CD4-positive, alpha-beta T cell treated with Interleukin-4 for 4 hours (primary cell): ENCODE data around the gene LIPI.
"Not testable (repeated sequence)": the region's sequence is repeated elsewhere in the genome, so short reads cannot be mapped to it uniquely, and the experiment has no call there.

Source experiments
- DNase-seq: peaks from one replicate; pipeline ENCODE4 v3.0.0-alpha.2; 2020

LIPI gene

GRCh38 chr21:14210738-14211137 lies at the start of gene LIPI:
Gene LIPI, minus strand, starts transcription at chr21:14210955. Its CDS starts 110 bp downstream, at chr21:14210845.
- DNase-seq: no peak

GRCh38 chr21:14260174-14260764 lies 49.5 kb upstream of the LIPI start:
- no peak for DNase-seq

DNA sequence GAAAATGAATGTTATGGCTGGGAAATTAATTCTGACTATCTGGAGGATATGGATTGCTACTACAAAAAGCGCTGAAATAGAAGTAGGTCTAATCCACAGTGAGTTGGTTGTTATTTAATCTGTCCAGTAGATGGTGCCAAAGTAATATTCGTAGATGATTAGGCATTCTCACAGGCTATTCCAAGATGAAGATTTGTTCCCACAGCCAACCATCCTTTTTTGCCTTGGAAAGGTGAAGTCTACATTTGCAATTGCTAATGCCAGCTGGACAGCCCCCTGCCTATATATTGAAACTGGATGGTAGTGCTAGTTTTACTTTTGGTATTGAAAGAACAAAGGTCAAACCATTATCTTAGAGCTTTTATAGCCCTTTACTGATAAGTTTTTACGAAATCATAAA lies 49.0 kb upstream of the LIPI start:
- DNase-seq: peak; percentile 19

- no peak for DNase-seq
Observed at GRCh38 chr21:14251336-14251735, 40.6 kb upstream of the LIPI start.

DNA sequence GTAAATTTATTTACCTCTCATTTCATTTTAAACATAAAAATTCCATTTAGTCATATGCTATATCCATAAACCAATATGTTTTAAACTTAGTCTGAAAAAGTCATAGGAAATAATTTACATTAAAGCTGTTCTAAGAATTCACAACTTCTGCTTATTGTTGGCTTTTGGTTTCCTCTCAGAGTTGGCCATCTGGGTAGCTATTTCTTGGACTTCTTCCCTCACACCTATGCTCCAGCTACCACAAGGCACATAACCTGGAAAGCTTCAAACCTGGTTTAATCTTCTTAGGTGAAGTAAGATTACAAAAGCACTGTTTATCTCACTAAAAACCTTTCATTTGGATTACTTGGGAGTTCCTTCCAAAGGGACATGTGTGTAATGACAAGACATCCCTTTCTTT lies 35.0 kb upstream of the LIPI start:
- DNase-seq: no peak

DNA sequence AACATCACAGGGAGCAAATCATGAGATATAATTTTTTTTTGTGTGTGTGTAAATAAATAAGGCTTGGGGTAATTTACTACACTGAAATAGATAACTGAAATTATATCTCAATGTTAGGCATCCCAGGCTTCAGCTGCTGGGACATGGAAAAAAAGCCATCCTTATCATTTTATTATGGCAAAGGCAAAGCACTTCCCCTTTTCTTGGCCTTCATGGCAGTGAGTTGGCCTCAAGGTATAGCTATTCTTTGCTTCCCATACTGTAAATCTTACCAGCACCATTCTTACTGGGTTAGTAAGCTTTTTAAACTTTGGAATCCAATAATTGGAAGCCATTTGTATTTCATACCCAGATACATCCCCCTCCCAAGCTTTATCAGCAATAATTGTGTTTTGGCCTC lies 34.2 kb upstream of the LIPI start:
- no peak for DNase-seq

- DNase-seq: no peak
Observed at GRCh38 chr21:14243874-14244273, 33.1 kb upstream of the LIPI start.

- DNase-seq: no peak
Observed at GRCh38 chr21:14243461-14243860, 32.7 kb upstream of the LIPI start.

DNA sequence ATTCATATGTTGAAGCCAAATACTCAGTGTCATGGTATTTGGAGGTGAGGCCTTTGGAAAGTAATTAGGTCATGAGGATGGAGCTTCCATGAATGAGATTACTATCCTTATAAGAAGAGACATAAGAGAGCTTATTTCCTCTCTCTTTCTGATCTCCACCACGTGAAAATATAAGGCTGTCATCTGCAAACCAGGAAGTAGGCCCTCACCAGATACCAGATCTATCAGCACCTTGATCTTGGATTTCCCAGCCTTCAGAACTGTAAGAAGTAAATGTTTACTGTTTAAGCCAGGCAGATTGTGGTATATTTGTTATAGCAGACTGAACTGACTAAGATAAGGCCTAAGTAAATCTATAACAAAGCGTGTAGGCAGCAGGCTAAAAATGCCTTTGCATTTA lies 30.5 kb upstream of the LIPI start:
- DNase-seq: no peak

GRCh38 chr21:14239281-14239680 lies 28.5 kb upstream of the LIPI start:
- DNase-seq: no peak

- DNase-seq: no peak
Observed at GRCh38 chr21:14236180-14236579, 25.4 kb upstream of the LIPI start.

DNA sequence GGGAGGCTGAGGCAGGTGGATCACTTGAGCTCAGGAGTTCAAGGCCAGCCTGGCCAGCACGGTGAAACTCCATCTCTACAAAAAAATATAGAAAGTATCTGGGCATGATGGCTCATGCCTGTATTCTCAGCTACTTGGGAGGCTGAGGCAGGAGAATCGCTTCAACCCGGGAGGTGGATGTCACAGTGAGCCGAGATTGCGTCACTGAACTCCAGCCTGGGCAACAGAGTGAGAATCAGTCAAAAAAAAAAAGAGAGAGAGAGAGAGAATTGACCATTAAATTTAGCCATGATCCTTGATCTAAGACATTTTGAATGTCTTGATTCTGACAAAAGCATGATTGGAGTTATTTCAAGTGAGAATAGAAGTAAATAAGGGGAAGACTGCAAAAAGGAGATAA lies 24.3 kb upstream of the LIPI start:
- DNase-seq: no peak

GRCh38 chr21:14229399-14229798 lies 18.6 kb upstream of the LIPI start:
- no peak for DNase-seq

DNA sequence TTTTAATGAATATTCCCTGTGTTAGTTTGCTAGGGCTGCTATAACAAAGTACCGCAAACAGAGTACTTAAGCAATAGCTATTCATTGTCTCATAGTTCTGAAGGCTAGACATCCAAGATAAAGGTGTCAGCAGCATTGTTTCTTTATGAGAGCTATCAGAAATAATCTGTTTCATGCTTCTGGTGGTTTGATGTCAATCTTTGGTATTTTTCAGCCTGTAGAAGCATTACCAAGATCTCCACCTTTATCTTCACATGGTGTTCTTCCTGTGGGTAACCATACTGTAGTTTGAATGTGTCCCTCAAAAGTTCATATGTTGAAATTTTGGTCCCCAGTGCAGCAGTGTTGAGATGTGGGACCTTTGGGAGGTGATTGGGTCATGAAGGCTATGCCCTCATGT lies 12.6 kb upstream of the LIPI start:
- no peak for DNase-seq

DNA sequence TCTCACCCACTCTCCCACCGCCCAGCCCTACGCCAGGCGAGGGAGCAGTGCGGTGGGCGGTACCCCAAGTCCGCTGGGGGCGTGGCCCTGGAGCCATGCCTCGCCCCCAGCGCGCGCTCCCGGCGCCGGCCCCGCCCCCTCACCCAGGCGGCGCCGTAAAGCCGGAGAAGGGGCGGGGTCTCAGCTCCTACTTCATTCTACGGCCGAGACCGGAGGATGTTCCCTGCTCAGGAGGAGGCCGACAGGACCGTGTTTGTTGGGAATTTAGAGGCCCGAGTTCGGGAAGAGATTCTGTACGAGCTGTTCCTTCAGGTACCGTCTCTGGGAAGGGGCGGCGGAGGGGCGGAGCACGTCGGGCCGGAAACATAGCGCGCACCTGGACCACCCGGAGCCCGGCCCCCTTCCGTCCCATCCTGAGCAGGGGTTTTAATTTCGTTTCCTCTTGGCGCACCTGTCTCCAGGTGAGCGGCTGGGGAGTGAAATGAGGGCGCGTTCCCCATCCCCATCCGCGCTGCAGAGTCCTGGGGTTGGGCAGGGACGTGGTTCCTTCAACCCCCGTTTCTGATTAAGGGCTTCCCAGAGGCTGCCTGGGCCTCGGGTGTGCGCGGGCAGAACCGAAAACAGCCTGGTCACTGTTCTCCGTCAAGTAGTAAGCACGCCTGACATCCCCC lies 5.4 kb upstream of the LIPI start, which contains the start of gene RBM11:
Gene RBM11 (plus strand): TSS at position 187 of the 671 bp plus-strand sequence. CDS start 30 bp downstream, at position 217.
- peak; percentile 46 for DNase-seq

DNA sequence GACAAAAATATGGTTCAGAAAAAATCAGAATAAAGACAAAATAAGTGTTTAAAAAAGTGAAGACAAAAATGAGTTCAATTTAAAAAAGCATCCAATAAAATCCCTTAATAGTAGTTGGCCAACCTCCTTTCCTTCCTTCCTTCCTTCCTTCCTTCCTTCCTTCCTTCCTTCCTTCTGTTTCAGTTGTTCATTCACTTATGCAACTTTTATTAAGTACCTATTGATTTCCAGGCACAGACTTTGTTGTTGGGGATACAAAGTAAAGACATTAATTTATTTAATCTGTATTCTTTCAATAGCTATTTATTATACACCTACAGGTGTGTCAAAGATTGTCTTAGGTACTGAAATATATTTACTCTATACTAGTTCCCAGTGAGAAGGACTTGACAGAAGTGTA lies 2.4 kb upstream of the LIPI start:
- DNase-seq: no peak

DNA sequence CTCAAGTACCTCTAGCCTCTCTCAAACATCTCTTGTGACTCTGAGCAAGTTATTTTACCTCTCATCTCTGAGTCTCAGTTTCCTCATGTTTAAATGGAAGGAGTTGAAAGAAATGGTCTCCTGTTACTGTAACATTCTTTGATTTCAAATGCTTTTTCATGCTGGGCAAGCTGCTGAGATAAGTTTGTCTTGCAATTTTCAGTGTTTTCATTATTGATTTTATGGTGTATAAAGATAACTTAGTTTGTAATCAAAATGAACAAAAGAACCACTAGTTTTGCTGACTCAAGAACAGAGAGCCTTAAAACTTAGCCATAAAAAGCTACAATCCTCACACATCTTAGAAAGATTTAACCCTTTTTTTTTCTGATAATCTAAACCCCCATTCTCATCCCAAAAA lies 4.5 kb downstream of the LIPI start:
- DNase-seq: no peak

- not testable (repeated sequence) for DNase-seq
Observed at GRCh38 chr21:14166463-14167223, 44.1 kb downstream of the LIPI start.

GRCh38 chr21:14143999-14144398 lies 66.8 kb downstream of the LIPI start:
- DNase-seq: no peak

- no peak for DNase-seq
Observed at GRCh38 chr21:14124266-14124665, 86.5 kb downstream of the LIPI start.

GRCh38 chr21:14121719-14122118 lies 89.0 kb downstream of the LIPI start:
- no peak for DNase-seq

DNA sequence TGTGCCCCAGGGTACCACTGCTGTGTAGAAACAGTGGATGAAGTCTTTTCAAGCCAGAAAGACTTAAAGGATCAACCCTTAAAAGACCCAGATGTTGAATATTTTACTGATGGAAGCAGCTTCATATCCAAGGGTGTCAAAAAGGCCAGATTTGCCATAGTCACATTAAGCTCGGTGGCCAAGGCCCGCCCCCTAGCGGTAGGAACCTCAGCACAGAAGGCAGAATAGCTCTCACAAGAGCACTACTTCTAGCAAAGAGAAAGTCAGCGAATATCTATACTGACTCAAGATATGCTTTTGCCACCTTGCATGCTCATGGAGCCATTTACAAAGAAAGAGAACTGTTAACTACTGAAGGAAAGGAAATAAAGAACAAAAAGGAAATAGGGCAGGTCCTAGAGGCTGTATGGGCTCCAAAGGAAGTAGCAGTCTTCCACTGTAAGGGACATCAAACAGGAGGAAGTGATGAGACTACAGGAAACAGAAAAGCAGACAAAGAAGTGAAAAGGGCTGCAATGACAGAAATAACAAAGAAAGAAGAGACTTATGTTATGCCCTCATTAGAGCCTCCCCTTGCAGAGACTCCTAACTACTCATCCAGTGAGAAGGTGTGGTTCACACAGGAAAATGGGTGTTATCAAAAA lies 90.5 kb downstream of the LIPI start:
- no peak for DNase-seq

DNA sequence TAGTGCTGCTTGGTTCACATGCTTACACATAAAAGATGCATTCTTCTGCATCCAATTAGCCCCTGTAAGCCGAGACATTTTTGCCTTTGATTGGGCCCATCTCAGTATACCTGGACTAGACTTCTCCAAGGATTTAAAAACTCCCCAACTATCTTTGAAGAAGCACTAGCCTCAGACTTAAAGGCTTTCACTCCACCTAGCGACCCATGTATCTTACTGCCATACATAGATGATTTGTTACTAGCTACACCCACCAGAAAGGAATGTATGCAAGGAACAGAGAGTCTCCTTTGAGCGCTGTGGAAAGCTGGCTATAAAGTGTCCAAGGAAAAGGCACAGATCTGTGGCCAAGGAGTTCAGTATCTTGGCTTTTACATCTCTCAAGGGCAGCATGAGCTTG lies 91.7 kb downstream of the LIPI start:
- DNase-seq: no peak

DNA sequence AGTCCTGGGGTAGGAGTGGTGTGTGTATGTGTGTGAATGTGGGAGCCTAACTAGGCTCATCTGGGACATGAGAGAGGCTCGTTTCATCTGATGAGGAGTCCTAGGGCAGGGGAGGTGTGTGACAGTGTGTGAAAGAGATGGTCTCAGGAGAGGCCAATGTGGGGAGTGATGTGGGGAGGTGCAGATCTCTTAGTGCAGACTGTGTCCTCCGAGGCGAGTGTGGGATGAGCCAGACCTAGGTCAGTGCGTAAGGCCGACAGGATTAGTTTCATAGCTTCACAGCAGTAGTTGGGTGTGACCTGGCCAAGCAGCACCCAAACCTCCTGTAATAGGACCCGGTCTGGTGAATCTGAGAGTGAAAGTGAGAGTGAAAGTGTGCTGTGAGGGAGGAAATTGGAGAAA lies 94.7 kb downstream of the LIPI start:
- DNase-seq: no peak
